Endothelial cell (in vitro differentiated cells): Measurements from ENCODE around the gene SLC6A18. TPM values are rescaled to one million over a fixed set of nuclear protein-coding genes. Genes with fewer than 3 reads are reported as not detected.

ENCODE experiments used
- DNase-seq: peaks from one replicate; pipeline ENCODE4 v3.0.0; 2021; ENCODE audit warnings: low spot score
- H3K27ac Mint-ChIP-seq: one replicate; pipeline ENCODE4 v1.8.0; 2021; ENCODE audit warnings: mixed read lengths, inconsistent platforms; ENCODE audit not compliant: unreplicated experiment
- H3K27me3 Mint-ChIP-seq: one replicate; pipeline ENCODE4 v1.8.0; 2021; ENCODE audit warnings: mild to moderate bottlenecking, moderate library complexity, mixed read lengths, inconsistent platforms; ENCODE audit not compliant: unreplicated experiment
- H3K36me3 Mint-ChIP-seq: one replicate; pipeline ENCODE4 v1.8.0; 2021; ENCODE audit warnings: mild to moderate bottlenecking, low read depth, mixed read lengths, inconsistent platforms; ENCODE audit not compliant: unreplicated experiment
- H3K4me1 Mint-ChIP-seq: one replicate; pipeline ENCODE4 v1.8.0; 2021; ENCODE audit warnings: mild to moderate bottlenecking, mixed read lengths, inconsistent platforms; ENCODE audit not compliant: unreplicated experiment
- H3K4me3 Mint-ChIP-seq: one replicate; pipeline ENCODE4 v1.8.0; 2021; ENCODE audit warnings: mild to moderate bottlenecking, mixed read lengths, inconsistent platforms; ENCODE audit not compliant: unreplicated experiment
- H3K9me3 Mint-ChIP-seq: one replicate; pipeline ENCODE4 v1.8.0; 2021; ENCODE audit warnings: mixed read lengths, inconsistent platforms; ENCODE audit not compliant: unreplicated experiment
- CTCF ChIP-seq: fragments of 200-600 bp; sonication (generic); IDR thresholded peaks from one replicate; pipeline ENCODE4 v1.5.0; 2021; ENCODE audit warnings: antibody characterized with exemption; ENCODE audit not compliant: unreplicated experiment
- total RNA-seq: library from RNA; stranded (reverse); fragmentation: NEBNext Ultra II Directional; extraction: Animal tissue kit (Norgen Biotek cat#: 25700); gene quantifications from one replicate; pipeline ENCODE4 v1.2.1, GENCODE V29; 2021; ENCODE audit not compliant: unreplicated experiment

Gene SLC6A18
- total RNA-seq, 1 donor from 2014 or later: not detected

- Mint-ChIP-seq H3K9me3 (no peaks in the 10 kb centered on the region), H3K4me1 (no peaks in the 10 kb centered on the region), H3K36me3 (no peaks in the 10 kb centered on the region), H3K4me3 (no peak overlapping the region), H3K27ac (no peak overlapping the region), H3K27me3 (peaks cover 7% of the 10 kb centered on the region)
- no peak for TF ChIP-seq CTCF
- DNase-seq: no peak
These were observed 46.4 kb upstream of the SLC6A18 start for GRCh38 chr5:1178529-1179382.

- DNase-seq: no peak
- no peak for TF ChIP-seq CTCF
- no peaks in the 10 kb centered on the region for H3K9me3 Mint-ChIP-seq
- H3K4me3 Mint-ChIP-seq: no peak overlapping the region
- no peaks in the 10 kb centered on the region for H3K36me3 Mint-ChIP-seq
- no peaks in the 10 kb centered on the region for H3K4me1 Mint-ChIP-seq
- no peak overlapping the region for H3K27ac Mint-ChIP-seq
- peaks cover 7% of the 10 kb centered on the region for H3K27me3 Mint-ChIP-seq
These were observed 45.8 kb upstream of the SLC6A18 start for GRCh38 chr5:1179383-1179715.

DNA sequence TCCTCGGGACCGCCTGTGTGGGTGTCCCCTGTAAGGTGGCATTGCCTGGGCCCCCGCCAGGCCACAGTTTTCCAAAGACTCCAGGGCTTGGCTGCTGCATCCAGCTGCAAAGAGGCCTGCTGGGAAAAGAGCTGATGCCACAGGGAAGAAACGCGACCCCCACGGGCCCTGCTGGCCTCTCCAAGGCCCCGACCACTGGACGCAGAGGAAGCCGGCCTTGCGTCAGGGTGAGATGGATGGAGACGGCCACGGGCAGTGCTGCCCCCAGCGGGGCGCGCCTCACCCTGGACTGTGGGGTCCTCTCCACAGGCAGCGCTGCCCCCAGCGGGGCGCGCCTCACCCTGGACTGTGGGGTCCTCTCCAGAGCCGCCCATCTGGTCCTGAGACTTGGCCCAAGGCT, 45.1 kb upstream of the SLC6A18 start:
- Mint-ChIP-seq H3K9me3 (no peaks in the 10 kb centered on the region), H3K36me3 (no peaks in the 10 kb centered on the region), H3K4me1 (no peaks in the 10 kb centered on the region), H3K27ac (no peak overlapping the region), H3K4me3 (no peak overlapping the region), H3K27me3 (peaks cover 4% of the 10 kb centered on the region)
- no peak for DNase-seq
- TF ChIP-seq CTCF: no peak

- no peaks in the 10 kb centered on the region for H3K9me3 Mint-ChIP-seq
- H3K27me3 Mint-ChIP-seq: peaks cover 4% of the 10 kb centered on the region
- no peaks in the 10 kb centered on the region for H3K4me1 Mint-ChIP-seq
- DNase-seq: no peak
- no peak overlapping the region for H3K4me3 Mint-ChIP-seq
- no peaks in the 10 kb centered on the region for H3K36me3 Mint-ChIP-seq
- no peak for TF ChIP-seq CTCF
- no peak overlapping the region for H3K27ac Mint-ChIP-seq
These were observed 44.3 kb upstream of the SLC6A18 start for GRCh38 chr5:1180841-1181271.
